ENCODE measurements around the gene SLC45A3. TPM values are rescaled to one million over a fixed set of nuclear protein-coding genes. Genes with fewer than 3 reads are reported as not detected.

SLC45A3 gene
- total and polyA plus RNA-seq, 5 donors: 1.5 to 3.6 (median 2.1) TPM

DNA sequence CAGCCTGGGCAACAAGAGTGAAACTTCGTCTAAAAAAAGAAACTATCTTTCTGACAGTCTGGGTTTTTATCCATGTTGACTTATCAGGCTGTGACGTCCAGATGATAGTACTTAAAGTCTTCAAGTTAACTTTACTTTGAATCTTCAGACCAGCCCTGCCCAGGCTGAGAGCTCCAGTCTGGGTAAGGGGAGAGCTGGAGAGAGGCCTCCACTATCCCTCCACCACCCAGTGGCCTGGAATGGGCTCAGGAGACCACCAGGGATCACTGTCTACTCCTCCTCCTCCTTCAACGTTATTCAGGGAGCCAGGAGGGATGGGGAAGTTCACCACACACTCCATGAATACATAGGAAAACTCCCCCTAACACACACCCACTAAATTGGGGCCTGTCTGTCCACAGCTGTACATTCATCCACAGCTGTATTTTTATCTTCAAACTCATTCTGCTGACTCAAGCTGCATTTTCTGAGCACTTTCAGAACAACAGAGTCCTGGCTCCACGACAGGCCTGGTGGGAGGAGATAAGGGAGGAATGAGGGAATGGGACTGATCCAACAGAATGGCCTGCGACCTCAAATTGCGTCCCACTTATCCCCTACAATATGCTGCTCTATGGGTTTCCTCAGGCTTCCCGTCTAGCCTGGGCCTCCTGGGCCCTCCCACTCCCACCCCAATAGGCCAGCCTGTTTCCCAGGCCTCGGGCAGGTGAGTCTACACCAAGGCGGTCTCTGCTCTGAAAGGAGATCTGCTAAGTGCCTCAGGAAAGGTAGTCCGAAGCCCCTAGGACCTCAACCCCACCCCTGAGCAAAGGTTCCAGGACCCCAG is 1.8 kb downstream of the SLC45A3 start:
- H3K9me3 ChIP-seq (ENCODE audit: control insufficient read depth, low read length): no peaks in the 10 kb centered on the region
- DNase-seq: peak; percentile 43 to 82 (median 76)
- peaks cover 3% of the 10 kb centered on the region for H3K4me1 ChIP-seq (ENCODE audit: control insufficient read depth, insufficient read depth, low read length)
- WGBS: 30% methylated on average over 10 of the region's 10 CpGs
- peak overlapping the region; percentile 79 for H3K27ac ChIP-seq (ENCODE audit: low read length)
- H3K4me3 ChIP-seq (ENCODE audit: low read length): no peak overlapping the region
- ATAC-seq: peak; percentile 59 to 65
- intact Hi-C loops (cut with DNase I): no loop called here
- no peaks in the 10 kb centered on the region for H3K27me3 ChIP-seq (ENCODE audit: control insufficient read depth, insufficient read depth)

- DNase-seq (no peak), ATAC-seq (no peak)
- no peaks in the 10 kb centered on the region for H3K9me3 ChIP-seq (ENCODE audit: control insufficient read depth, low read length)
- 66% methylated on average over 5 of the region's 5 CpGs for WGBS
- H3K4me1 ChIP-seq (ENCODE audit: control insufficient read depth, insufficient read depth, low read length): peaks cover 3% of the 10 kb centered on the region
- no peak overlapping the region for H3K4me3 ChIP-seq (ENCODE audit: low read length)
- H3K27me3 ChIP-seq (ENCODE audit: control insufficient read depth, insufficient read depth): no peaks in the 10 kb centered on the region
- intact Hi-C loops (cut with DNase I): no loop called here
- no peak overlapping the region for H3K27ac ChIP-seq (ENCODE audit: low read length)
Observed at GRCh38 chr1:205677167-205677566, 3.1 kb downstream of the SLC45A3 start.

DNA sequence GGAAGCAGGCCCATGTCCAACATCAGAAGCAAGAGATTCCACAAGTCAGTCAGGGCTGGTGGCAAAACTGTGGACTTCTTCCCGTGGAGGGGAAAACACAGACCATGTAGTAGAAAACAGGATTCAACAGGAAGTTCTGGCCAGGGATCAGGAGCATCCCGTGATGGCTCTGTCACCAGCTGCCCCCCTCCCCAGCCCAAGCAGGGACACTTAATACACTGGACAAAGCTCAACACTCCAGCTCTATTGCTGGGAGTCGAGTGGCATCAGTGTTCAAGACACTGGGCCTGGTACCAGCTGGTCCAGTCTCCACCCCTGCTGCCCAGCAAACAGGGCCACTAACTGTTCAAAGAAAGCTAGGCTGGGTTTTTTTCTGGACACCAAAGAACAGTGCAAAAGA is 3.7 kb downstream of the SLC45A3 start:
- H3K27me3 ChIP-seq (ENCODE audit: control insufficient read depth, insufficient read depth): no peaks in the 10 kb centered on the region
- peak in 1 of 3 donors; percentile 64 for DNase-seq
- peak in 1 of 2 donors; percentile 18 for ATAC-seq
- no peaks in the 10 kb centered on the region for H3K9me3 ChIP-seq (ENCODE audit: control insufficient read depth, low read length)
- WGBS: 38% methylated on average over 3 of the region's 3 CpGs
- peak overlapping the region; percentile 3 for H3K27ac ChIP-seq (ENCODE audit: low read length)
- H3K4me1 ChIP-seq (ENCODE audit: control insufficient read depth, insufficient read depth, low read length): peaks cover 3% of the 10 kb centered on the region
- H3K4me3 ChIP-seq (ENCODE audit: low read length): no peak overlapping the region
- intact Hi-C loops (cut with DNase I): no loop called here

GRCh38 chr1:205676002-205676401 is 4.3 kb downstream of the SLC45A3 start:
- Histone ChIP-seq H3K27me3 (ENCODE audit: control insufficient read depth, insufficient read depth) (no peaks in the 10 kb centered on the region), H3K4me1 (ENCODE audit: control insufficient read depth, insufficient read depth, low read length) (peaks cover 6% of the 10 kb centered on the region), H3K9me3 (ENCODE audit: control insufficient read depth, low read length) (no peaks in the 10 kb centered on the region), H3K4me3 (ENCODE audit: low read length) (no peak overlapping the region), H3K27ac (ENCODE audit: low read length) (no peak overlapping the region)
- ATAC-seq: no peak
- no peak for DNase-seq
- intact Hi-C loops (cut with DNase I): no loop called here
- 91% methylated on average over 5 of the region's 5 CpGs for WGBS

DNA sequence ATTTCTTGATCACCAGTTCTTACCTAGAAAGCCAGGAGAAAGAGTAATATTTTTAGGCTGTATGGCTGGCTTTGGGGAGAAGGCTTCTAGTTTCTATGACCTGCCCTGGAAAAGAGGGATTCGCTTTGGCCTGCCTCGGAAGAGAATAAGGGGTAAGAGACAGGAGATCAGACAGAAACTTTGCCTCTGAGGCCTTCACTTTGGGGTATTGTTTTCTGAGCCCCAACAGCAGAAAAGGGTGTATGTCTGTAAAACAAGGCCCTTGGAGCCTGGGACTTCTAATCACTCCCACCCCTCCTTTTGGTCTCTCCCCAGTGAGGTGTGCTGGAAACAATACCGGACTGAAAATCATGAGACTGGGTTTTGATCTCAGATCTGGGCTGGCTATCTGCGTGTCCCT is 5.1 kb downstream of the SLC45A3 start:
- ATAC-seq (no peak), DNase-seq (no peak)
- no peak overlapping the region for H3K4me3 ChIP-seq (ENCODE audit: low read length)
- 98% methylated on average over 4 of the region's 4 CpGs for WGBS
- intact Hi-C loops (cut with DNase I): no loop called here
- peaks cover 8% of the 10 kb centered on the region for H3K4me1 ChIP-seq (ENCODE audit: control insufficient read depth, insufficient read depth, low read length)
- H3K9me3 ChIP-seq (ENCODE audit: control insufficient read depth, low read length): no peaks in the 10 kb centered on the region
- no peaks in the 10 kb centered on the region for H3K27me3 ChIP-seq (ENCODE audit: control insufficient read depth, insufficient read depth)
- no peak overlapping the region for H3K27ac ChIP-seq (ENCODE audit: low read length)

GRCh38 chr1:205672970-205673369 is 7.3 kb downstream of the SLC45A3 start:
- H3K9me3 ChIP-seq (ENCODE audit: control insufficient read depth, low read length): no peaks in the 10 kb centered on the region
- WGBS: 82% methylated on average over 4 of the region's 4 CpGs
- peak in 1 of 2 donors; percentile 7 for ATAC-seq
- intact Hi-C loops (cut with DNase I): no loop called here
- no peak overlapping the region for H3K4me3 ChIP-seq (ENCODE audit: low read length)
- DNase-seq: no peak
- H3K4me1 ChIP-seq (ENCODE audit: control insufficient read depth, insufficient read depth, low read length): peaks cover 7% of the 10 kb centered on the region
- no peak overlapping the region for H3K27ac ChIP-seq (ENCODE audit: low read length)
- H3K27me3 ChIP-seq (ENCODE audit: control insufficient read depth, insufficient read depth): no peaks in the 10 kb centered on the region

DNA sequence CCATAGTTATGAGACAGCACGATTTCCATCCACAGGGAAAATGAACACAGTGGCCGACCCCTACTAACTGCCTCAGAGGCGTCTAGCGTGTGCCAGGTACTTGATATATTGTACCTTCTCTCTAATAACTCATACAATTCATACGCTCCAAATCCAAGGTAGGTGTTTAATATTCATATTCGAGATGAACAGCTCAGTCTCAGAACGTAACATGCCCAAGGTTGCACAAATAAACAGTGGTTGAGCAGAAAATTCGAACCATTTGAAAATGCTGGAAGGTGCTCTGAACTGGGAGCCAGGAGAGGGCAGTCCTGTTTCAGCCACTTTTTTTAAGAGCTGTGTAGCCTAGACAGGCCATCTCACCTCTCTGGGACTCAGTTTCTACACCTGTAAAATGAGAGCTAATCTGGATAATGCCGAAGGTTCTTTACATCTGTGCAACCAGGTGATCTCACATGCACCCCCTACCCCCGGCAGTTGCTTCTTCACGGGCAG is 7.9 kb downstream of the SLC45A3 start:
- WGBS: 86% methylated on average over 11 of the region's 11 CpGs
- no peaks in the 10 kb centered on the region for H3K27me3 ChIP-seq (ENCODE audit: control insufficient read depth, insufficient read depth)
- intact Hi-C loops (cut with DNase I): no loop called here
- no peak overlapping the region for H3K27ac ChIP-seq (ENCODE audit: low read length)
- DNase-seq: no peak
- peaks cover 7% of the 10 kb centered on the region for H3K4me1 ChIP-seq (ENCODE audit: control insufficient read depth, insufficient read depth, low read length)
- H3K9me3 ChIP-seq (ENCODE audit: control insufficient read depth, low read length): no peaks in the 10 kb centered on the region
- no peak overlapping the region for H3K4me3 ChIP-seq (ENCODE audit: low read length)
- no peak for ATAC-seq

DNA sequence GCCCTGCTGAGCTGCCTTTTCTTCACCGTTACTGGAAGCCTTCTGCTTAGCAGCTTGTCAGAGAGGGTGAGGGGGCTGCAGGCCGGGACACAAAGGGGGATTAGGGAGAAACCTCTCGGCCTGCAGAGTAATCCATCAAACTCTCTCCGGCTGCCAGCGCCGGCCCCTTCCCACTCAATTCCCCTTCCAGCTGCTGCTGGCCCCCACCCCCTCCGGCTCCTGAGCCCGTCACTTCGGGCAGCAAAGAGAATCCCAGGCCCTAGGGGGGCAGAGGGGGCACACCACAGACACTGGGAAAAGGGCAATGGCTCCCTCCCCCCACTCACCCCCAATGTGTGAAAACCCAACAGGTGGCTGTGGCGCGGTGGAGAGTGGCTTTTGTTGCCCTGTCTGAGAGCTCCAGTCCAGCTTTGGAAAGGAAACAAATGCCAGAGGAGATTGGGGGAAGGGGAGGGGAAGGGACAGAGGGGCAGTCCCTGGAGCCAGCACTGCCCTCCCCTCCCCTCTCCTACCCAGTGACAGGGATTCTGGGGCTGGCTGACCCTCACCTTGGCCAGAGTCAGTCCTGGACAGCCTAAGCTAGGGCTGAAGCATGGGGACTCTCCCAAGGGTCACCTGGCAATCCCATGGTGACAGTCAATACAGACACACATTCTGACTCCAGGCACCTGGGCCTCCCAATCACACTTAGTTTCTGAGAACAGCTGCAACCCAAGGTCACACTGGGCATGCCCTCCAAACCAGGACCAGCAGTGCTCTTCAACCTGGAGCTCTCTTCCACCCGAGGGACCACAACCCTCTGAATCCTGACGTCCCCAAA is 9.5 kb downstream of the SLC45A3 start:
- no peak overlapping the region for H3K27ac ChIP-seq (ENCODE audit: low read length)
- ATAC-seq (peak in 1 of 2 donors; percentile 11), DNase-seq (no peak)
- peaks cover 7% of the 10 kb centered on the region for H3K4me1 ChIP-seq (ENCODE audit: control insufficient read depth, insufficient read depth, low read length)
- intact Hi-C loops (cut with DNase I): no loop called here
- WGBS: 84% methylated on average over 13 of the region's 13 CpGs
- no peaks in the 10 kb centered on the region for H3K27me3 ChIP-seq (ENCODE audit: control insufficient read depth, insufficient read depth)
- no peaks in the 10 kb centered on the region for H3K9me3 ChIP-seq (ENCODE audit: control insufficient read depth, low read length)
- no peak overlapping the region for H3K4me3 ChIP-seq (ENCODE audit: low read length)

DNA sequence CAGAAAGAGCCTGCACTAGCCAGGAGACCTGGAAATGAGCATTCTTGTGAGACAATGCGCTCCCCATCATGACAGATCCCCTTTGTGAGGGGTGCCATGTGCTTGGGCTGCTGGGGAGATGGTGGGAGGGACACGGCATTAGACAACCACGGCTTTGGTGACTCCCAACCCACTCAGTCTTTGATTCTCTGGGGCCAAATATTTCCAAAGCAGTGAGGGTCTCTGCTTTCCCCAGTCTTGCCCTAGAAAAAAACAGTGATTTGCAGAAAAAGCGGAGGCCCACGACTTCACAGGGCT is 10.2 kb downstream of the SLC45A3 start:
- H3K4me3 ChIP-seq (ENCODE audit: low read length): no peak overlapping the region
- no peaks in the 10 kb centered on the region for H3K27me3 ChIP-seq (ENCODE audit: control insufficient read depth, insufficient read depth)
- no peak for ATAC-seq
- intact Hi-C loops (cut with DNase I): no loop called here
- H3K4me1 ChIP-seq (ENCODE audit: control insufficient read depth, insufficient read depth, low read length): peaks cover 7% of the 10 kb centered on the region
- 78% methylated on average over 5 of the region's 5 CpGs for WGBS
- no peak for DNase-seq
- H3K9me3 ChIP-seq (ENCODE audit: control insufficient read depth, low read length): no peaks in the 10 kb centered on the region
- H3K27ac ChIP-seq (ENCODE audit: low read length): no peak overlapping the region

DNA sequence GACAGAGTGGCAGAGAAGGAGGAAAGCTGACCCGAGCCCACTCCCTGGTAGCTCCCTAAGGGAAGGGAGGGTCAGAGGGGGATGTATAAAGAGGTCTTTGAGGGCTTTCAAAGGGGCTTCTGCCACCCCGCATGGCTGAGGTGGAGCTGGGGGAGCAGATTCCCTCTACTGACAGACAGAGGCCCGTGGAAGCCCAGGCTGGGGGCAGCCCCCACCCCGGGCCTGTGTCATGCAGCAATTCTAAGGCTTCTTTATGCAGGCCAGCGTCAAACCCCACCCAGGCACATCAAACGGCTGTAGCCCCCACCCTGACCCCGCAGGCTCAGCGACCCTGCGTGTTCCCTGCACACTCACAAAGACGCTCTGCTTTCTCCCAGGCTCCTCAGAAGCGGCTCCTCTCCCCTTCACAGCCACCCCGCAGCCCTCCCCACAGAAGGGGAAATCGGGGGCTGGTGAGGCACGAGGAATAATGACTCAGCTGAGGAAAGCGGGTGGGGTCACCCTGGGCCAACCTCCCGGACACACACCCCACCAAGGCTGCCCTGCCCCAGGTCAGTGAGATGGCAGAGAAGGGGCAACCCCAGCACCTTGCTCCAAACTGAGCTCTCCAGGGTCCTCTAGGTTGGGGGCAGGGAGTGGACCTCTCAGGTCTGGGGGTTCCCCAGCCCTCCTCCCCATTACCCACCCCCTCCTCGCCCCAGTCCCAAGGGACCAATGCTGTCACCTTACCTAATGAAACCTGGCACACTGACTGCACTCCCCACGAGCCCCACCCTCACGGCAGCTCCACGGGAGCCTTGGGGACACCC is 10.8 kb downstream of the SLC45A3 start:
- peak in 1 of 3 donors; percentile 65 for DNase-seq
- H3K4me3 ChIP-seq (ENCODE audit: low read length): no peak overlapping the region
- H3K27ac ChIP-seq (ENCODE audit: low read length): no peak overlapping the region
- no peaks in the 10 kb centered on the region for H3K27me3 ChIP-seq (ENCODE audit: control insufficient read depth, insufficient read depth)
- intact Hi-C loops (cut with DNase I): no loop called here
- 63% methylated on average over 20 of the region's 20 CpGs for WGBS
- H3K9me3 ChIP-seq (ENCODE audit: control insufficient read depth, low read length): no peaks in the 10 kb centered on the region
- H3K4me1 ChIP-seq (ENCODE audit: control insufficient read depth, insufficient read depth, low read length): peaks cover 7% of the 10 kb centered on the region
- ATAC-seq: peak; percentile 3 to 33

Data from right cardiac atrium (tissue), 5 donors.